WTC11 (cell line): ENCODE measurements around the gene NKG7. TPM values are rescaled to one million over a fixed set of nuclear protein-coding genes. Genes with fewer than 3 reads are reported as not detected.

ENCODE experiments used
- ATAC-seq: fragments of 200-7000 bp; cut with Tn5 transposase; 2 replicates; pipeline ENCODE4 v1.10.0; 2021; ENCODE audit warnings: mild to moderate bottlenecking, moderate library complexity
- CTCF ChIA-PET: fragments of 300-600 bp; sonication (Branson Sonifier 250); formaldehyde crosslinking; loops from one replicate; lab custom pipeline; 2021; ENCODE audit warnings: antibody characterized with exemption; lab: Charles Lee
- POLR2A ChIA-PET: fragments of 350-600 bp; sonication (Branson Sonifier 250); formaldehyde crosslinking; loops from one replicate; lab custom pipeline; 2021; ENCODE audit warnings: antibody characterized with exemption; lab: Charles Lee
- DNase-seq: peaks from one replicate; pipeline ENCODE4 v3.0.0; 2021; ENCODE audit warnings: low spot score
- H3K27ac Mint-ChIP-seq: 2 replicates; pipeline ENCODE4 v1.8.0; 2021; ENCODE audit warnings: mixed read lengths
- H3K27me3 Mint-ChIP-seq: 2 replicates; pipeline ENCODE4 v1.8.0; 2021; ENCODE audit warnings: low read depth, mild to moderate bottlenecking, moderate library complexity, mixed read lengths
- H3K36me3 Mint-ChIP-seq: 2 replicates; pipeline ENCODE4 v1.8.0; 2021; ENCODE audit warnings: mixed read lengths
- H3K4me1 Mint-ChIP-seq: 2 replicates; pipeline ENCODE4 v1.8.0; 2022; ENCODE audit warnings: mixed read lengths
- H3K4me3 Mint-ChIP-seq: 2 replicates; pipeline ENCODE4 v1.8.0; 2021; ENCODE audit warnings: mild to moderate bottlenecking, moderate library complexity, mixed read lengths
- H3K9me3 Mint-ChIP-seq: 2 replicates; pipeline ENCODE4 v1.8.0; 2021; ENCODE audit warnings: mixed read lengths
- GRHL2 ChIP-seq: fragments of 250-450 bp; sonication (Bioruptor Pico); IDR thresholded peaks from 2 replicates; pipeline ENCODE4 v1.8.0; 2022; ENCODE audit warnings: mild to moderate bottlenecking, moderate library complexity; ENCODE audit not compliant: insufficient replicate concordance, severe bottlenecking
- GTF2I ChIP-seq: fragments of 250-450 bp; sonication (Bioruptor Pico); conservative IDR thresholded peaks from 2 replicates; pipeline ENCODE4 v1.4.0; 2021; ENCODE audit warnings: mild to moderate bottlenecking
- HMGA2 ChIP-seq: fragments of 250-450 bp; sonication (Bioruptor Pico); IDR thresholded peaks from 2 replicates; pipeline ENCODE4 v1.4.0; 2021; ENCODE audit warnings: mild to moderate bottlenecking, moderate library complexity
- IRF2 ChIP-seq: sonication (generic); formaldehyde crosslinking; IDR thresholded peaks from 2 replicates; pipeline ENCODE4 v1.8.0; 2022; ENCODE audit warnings: low read depth, missing genetic modification reagents, borderline replicate concordance
- TP53 ChIP-seq: sonication (generic); formaldehyde crosslinking; IDR thresholded peaks from 2 replicates; pipeline ENCODE4 v1.8.1; 2023; ENCODE audit warnings: mild to moderate bottlenecking, missing genetic modification reagents
- ZNF317 ChIP-seq: sonication (generic); formaldehyde crosslinking; IDR thresholded peaks from 2 replicates; pipeline ENCODE4 v1.8.1; 2023; ENCODE audit warnings: low read depth, mild to moderate bottlenecking, moderate library complexity, missing genetic modification reagents, borderline replicate concordance
- total RNA-seq: library from RNA; stranded (reverse); gene quantifications from 3 replicates; pipeline ENCODE4 v1.2.3, GENCODE V29; 2021
- TF ChIP-seq, protein P1 (sequence below): sonication (generic); formaldehyde crosslinking; IDR thresholded peaks from 2 replicates; pipeline ENCODE4 v1.8.1; 2023; ENCODE audit warnings: mild to moderate bottlenecking, missing genetic modification reagents, borderline replicate concordance
- TF ChIP-seq, protein P2 (sequence below): sonication (generic); formaldehyde crosslinking; IDR thresholded peaks from 2 replicates; pipeline ENCODE4 v1.8.0; 2023; ENCODE audit warnings: missing genetic modification reagents, mild to moderate bottlenecking, borderline replicate concordance
- TF ChIP-seq, protein P3 (sequence below): sonication (generic); formaldehyde crosslinking; IDR thresholded peaks from 2 replicates; pipeline ENCODE4 v1.8.0; 2022; ENCODE audit warnings: mild to moderate bottlenecking, missing genetic modification reagents
- TF ChIP-seq, protein P4 (sequence below): sonication (generic); formaldehyde crosslinking; IDR thresholded peaks from 2 replicates; pipeline ENCODE4 v1.8.1; 2023; ENCODE audit warnings: mild to moderate bottlenecking, moderate library complexity, missing genetic modification reagents
- TF ChIP-seq, protein P5 (sequence below): sonication (generic); formaldehyde crosslinking; conservative IDR thresholded peaks from 2 replicates; pipeline ENCODE4 v1.8.1; 2022; ENCODE audit warnings: mild to moderate bottlenecking, missing genetic modification reagents
- TF ChIP-seq, protein P6 (sequence below): fragments of 250-450 bp; sonication (Bioruptor Pico); IDR thresholded peaks from 2 replicates; pipeline ENCODE4 v1.9.0; 2021; ENCODE audit warnings: moderate library complexity, mild to moderate bottlenecking, inconsistent platforms, borderline replicate concordance
- TF ChIP-seq, protein P7 (sequence below): sonication (generic); formaldehyde crosslinking; IDR thresholded peaks from 2 replicates; pipeline ENCODE4 v1.8.1; 2022; ENCODE audit warnings: low read depth, mild to moderate bottlenecking, moderate library complexity, missing genetic modification reagents, borderline replicate concordance

Gene NKG7
- total RNA-seq, 1 experiment from 2014 or later, result 0.63 TPM

DNA sequence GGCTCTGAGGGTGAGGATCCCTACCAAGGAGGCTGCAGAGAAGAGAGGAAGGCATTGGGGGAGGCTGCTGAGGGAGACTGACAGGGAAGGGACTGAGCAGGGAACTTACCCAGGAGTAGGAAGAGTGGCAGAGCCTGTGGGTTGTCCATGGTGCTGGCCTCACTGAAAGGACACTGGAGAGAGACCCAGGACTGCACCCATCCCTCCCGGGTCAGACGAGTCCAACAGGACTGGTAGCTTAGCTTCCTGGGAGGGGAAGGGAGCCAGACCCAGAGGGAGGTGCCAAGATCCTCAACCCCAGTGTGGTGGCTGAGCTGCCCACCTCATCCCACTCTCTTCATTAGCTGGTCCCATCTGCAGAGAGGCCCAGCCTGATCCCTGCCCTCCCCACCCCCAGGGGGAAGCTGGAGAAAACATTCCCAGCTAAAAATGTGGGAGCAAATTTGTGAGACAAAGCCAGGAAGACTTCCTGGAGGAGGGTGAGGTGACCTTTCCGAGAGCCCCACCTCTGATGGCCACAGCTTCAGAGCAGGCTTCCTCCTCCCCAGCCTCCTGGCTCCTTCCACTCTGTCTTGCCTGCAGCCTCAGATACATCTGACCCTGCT is 30.4 kb downstream of the NKG7 start, which contains the start of gene VSIG10L (continued):
- TF ChIP-seq, protein P1, sequence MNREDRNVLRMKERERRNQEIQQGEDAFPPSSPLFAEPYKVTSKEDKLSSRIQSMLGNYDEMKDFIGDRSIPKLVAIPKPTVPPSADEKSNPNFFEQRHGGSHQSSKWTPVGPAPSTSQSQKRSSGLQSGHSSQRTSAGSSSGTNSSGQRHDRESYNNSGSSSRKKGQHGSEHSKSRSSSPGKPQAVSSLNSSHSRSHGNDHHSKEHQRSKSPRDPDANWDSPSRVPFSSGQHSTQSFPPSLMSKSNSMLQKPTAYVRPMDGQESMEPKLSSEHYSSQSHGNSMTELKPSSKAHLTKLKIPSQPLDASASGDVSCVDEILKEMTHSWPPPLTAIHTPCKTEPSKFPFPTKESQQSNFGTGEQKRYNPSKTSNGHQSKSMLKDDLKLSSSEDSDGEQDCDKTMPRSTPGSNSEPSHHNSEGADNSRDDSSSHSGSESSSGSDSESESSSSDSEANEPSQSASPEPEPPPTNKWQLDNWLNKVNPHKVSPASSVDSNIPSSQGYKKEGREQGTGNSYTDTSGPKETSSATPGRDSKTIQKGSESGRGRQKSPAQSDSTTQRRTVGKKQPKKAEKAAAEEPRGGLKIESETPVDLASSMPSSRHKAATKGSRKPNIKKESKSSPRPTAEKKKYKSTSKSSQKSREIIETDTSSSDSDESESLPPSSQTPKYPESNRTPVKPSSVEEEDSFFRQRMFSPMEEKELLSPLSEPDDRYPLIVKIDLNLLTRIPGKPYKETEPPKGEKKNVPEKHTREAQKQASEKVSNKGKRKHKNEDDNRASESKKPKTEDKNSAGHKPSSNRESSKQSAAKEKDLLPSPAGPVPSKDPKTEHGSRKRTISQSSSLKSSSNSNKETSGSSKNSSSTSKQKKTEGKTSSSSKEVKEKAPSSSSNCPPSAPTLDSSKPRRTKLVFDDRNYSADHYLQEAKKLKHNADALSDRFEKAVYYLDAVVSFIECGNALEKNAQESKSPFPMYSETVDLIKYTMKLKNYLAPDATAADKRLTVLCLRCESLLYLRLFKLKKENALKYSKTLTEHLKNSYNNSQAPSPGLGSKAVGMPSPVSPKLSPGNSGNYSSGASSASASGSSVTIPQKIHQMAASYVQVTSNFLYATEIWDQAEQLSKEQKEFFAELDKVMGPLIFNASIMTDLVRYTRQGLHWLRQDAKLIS (CRISPR knock-in tag), result no peak
- TF ChIP-seq GTF2I (CRISPR knock-in tag) (no peak), ZNF317 (no peak)

DNA sequence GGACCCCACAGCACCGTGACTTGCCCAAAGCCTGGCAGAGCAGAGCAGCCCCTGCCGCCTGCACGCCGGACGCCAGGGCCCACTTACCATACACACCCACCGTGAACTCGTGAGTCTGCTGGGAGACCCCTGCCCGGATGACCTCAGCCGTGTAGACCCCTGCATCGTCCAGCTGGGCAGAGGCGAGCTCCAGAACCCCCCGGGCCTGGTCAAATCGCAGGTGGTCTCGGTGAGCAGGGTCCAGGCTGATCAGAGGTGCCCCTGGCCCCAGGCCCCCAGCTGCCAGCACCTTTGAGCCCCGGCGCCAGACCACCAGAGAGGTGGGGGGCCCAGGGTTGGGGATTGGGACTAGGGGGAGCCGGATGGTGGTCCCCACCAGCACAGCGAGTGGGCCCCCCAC is 31.4 kb downstream of the NKG7 start:
- Mint-ChIP-seq H3K27ac (no peak overlapping the region), H3K36me3 (peaks cover 11% of the 10 kb centered on the region), H3K4me1 (peaks cover 32% of the 10 kb centered on the region), H3K27me3 (peaks cover 26% of the 10 kb centered on the region), H3K9me3 (no peaks in the 10 kb centered on the region), H3K4me3 (peak overlapping the region; percentile 71)
- ATAC-seq (no peak), DNase-seq (no peak)
- POLR2A ChIA-PET, result interaction anchor here (1.3 kb wide), 1 partner anchor 26 kb away, joined by 5 read pairs; no protein-coding TSS in a partner anchor
- CTCF ChIA-PET, result interaction anchor here (0.7 to 4.6 kb wide), 10 partner anchors 23 to 320 kb away, joined by 3 to 37 read pairs (median 5); partner anchors contain the start of gene C19orf84
- TF ChIP-seq, protein P2, sequence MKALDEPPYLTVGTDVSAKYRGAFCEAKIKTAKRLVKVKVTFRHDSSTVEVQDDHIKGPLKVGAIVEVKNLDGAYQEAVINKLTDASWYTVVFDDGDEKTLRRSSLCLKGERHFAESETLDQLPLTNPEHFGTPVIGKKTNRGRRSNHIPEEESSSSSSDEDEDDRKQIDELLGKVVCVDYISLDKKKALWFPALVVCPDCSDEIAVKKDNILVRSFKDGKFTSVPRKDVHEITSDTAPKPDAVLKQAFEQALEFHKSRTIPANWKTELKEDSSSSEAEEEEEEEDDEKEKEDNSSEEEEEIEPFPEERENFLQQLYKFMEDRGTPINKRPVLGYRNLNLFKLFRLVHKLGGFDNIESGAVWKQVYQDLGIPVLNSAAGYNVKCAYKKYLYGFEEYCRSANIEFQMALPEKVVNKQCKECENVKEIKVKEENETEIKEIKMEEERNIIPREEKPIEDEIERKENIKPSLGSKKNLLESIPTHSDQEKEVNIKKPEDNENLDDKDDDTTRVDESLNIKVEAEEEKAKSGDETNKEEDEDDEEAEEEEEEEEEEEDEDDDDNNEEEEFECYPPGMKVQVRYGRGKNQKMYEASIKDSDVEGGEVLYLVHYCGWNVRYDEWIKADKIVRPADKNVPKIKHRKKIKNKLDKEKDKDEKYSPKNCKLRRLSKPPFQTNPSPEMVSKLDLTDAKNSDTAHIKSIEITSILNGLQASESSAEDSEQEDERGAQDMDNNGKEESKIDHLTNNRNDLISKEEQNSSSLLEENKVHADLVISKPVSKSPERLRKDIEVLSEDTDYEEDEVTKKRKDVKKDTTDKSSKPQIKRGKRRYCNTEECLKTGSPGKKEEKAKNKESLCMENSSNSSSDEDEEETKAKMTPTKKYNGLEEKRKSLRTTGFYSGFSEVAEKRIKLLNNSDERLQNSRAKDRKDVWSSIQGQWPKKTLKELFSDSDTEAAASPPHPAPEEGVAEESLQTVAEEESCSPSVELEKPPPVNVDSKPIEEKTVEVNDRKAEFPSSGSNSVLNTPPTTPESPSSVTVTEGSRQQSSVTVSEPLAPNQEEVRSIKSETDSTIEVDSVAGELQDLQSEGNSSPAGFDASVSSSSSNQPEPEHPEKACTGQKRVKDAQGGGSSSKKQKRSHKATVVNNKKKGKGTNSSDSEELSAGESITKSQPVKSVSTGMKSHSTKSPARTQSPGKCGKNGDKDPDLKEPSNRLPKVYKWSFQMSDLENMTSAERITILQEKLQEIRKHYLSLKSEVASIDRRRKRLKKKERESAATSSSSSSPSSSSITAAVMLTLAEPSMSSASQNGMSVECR (CRISPR knock-in tag), result no peak
- no peak for TF ChIP-seq GRHL2
- TF ChIP-seq TP53 (CRISPR knock-in tag), result no peak
- TF ChIP-seq GTF2I (CRISPR knock-in tag), result no peak
- TF ChIP-seq, protein P3, sequence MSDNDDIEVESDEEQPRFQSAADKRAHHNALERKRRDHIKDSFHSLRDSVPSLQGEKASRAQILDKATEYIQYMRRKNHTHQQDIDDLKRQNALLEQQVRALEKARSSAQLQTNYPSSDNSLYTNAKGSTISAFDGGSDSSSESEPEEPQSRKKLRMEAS, result no peak
- TF ChIP-seq, protein P4, sequence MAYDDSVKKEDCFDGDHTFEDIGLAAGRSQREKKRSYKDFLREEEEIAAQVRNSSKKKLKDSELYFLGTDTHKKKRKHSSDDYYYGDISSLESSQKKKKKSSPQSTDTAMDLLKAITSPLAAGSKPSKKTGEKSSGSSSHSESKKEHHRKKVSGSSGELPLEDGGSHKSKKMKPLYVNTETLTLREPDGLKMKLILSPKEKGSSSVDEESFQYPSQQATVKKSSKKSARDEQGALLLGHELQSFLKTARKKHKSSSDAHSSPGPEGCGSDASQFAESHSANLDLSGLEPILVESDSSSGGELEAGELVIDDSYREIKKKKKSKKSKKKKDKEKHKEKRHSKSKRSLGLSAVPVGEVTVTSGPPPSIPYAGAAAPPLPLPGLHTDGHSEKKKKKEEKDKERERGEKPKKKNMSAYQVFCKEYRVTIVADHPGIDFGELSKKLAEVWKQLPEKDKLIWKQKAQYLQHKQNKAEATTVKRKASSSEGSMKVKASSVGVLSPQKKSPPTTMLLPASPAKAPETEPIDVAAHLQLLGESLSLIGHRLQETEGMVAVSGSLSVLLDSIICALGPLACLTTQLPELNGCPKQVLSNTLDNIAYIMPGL, result no peak
- no peak for TF ChIP-seq IRF2 (CRISPR knock-in tag)
- TF ChIP-seq, protein P5, sequence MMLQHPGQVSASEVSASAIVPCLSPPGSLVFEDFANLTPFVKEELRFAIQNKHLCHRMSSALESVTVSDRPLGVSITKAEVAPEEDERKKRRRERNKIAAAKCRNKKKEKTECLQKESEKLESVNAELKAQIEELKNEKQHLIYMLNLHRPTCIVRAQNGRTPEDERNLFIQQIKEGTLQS, result no peak
- TF ChIP-seq, protein P6, sequence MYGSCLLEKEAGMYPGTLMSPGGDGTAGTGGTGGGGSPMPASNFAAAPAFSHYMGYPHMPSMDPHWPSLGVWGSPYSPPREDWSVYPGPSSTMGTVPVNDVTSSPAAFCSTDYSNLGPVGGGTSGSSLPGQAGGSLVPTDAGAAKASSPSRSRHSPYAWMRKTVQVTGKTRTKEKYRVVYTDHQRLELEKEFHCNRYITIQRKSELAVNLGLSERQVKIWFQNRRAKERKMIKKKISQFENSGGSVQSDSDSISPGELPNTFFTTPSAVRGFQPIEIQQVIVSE (CRISPR knock-in tag), result no peak
- TF ChIP-seq HMGA2 (CRISPR knock-in tag), result no peak
- TF ChIP-seq, protein P7, sequence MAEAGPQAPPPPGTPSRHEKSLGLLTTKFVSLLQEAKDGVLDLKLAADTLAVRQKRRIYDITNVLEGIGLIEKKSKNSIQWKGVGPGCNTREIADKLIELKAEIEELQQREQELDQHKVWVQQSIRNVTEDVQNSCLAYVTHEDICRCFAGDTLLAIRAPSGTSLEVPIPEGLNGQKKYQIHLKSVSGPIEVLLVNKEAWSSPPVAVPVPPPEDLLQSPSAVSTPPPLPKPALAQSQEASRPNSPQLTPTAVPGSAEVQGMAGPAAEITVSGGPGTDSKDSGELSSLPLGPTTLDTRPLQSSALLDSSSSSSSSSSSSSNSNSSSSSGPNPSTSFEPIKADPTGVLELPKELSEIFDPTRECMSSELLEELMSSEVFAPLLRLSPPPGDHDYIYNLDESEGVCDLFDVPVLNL (CRISPR knock-in tag), result no peak
